Measurements from ENCODE around the gene FRMD4B. TPM values are rescaled to one million over a fixed set of nuclear protein-coding genes. Genes with fewer than 3 reads are reported as not detected.

FRMD4B gene
- total and polyA plus RNA-seq, 2 donors from 2014 or later, result 11.8 to 50.5 TPM

DNA sequence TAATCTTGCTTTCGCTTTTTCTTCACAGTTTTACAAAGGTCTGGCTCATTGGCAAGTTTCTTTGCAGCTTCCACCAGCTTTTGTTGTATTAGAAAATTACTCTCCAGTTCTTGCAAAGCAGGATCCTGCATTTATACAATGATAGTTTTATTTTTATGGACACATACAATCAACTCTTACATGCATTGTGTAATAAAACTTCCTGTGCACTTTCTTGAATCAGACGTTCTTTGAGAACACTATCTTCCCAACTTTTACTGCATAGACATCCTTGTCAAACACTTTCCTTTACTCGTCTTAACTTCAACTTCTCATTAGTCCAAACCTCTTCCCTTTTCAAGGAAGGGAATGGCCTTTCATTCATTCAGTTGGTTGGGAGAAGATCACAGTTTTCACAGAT, 192.1 kb downstream of the FRMD4B start:
- intact Hi-C loops (cut with DNase I), result no loop called here
- Histone ChIP-seq H3K9ac (ENCODE audit: low read length in 3 of 3) (no peak overlapping the region), H3K4me1 (ENCODE audit: control insufficient read depth in 2 of 3, insufficient read depth in 2 of 3, low read depth in 1 of 3, low read length in 3 of 3) (no peaks in the 10 kb centered on the region), H3K27ac (ENCODE audit: low read depth in 2 of 2, low read length in 2 of 2) (no peak overlapping the region), H3K9me3 (ENCODE audit: control insufficient read depth in 2 of 3, insufficient read depth in 1 of 3, low read length in 3 of 3) (no peaks in the 10 kb centered on the region), H3K4me3 (ENCODE audit: low read length in 3 of 3) (no peak overlapping the region), H3K27me3 (ENCODE audit: control insufficient read depth, insufficient read depth, low read length) (no peaks in the 10 kb centered on the region), H3K36me3 (ENCODE audit: control insufficient read depth in 2 of 3, insufficient read depth in 3 of 3, low read length in 3 of 3) (peaks cover 4 to 57% (median 34%) of the 10 kb centered on the region in 3 donors)
- FAIRE-seq (no peak), DNase-seq (no peak)
- TF ChIP-seq, protein P1, sequence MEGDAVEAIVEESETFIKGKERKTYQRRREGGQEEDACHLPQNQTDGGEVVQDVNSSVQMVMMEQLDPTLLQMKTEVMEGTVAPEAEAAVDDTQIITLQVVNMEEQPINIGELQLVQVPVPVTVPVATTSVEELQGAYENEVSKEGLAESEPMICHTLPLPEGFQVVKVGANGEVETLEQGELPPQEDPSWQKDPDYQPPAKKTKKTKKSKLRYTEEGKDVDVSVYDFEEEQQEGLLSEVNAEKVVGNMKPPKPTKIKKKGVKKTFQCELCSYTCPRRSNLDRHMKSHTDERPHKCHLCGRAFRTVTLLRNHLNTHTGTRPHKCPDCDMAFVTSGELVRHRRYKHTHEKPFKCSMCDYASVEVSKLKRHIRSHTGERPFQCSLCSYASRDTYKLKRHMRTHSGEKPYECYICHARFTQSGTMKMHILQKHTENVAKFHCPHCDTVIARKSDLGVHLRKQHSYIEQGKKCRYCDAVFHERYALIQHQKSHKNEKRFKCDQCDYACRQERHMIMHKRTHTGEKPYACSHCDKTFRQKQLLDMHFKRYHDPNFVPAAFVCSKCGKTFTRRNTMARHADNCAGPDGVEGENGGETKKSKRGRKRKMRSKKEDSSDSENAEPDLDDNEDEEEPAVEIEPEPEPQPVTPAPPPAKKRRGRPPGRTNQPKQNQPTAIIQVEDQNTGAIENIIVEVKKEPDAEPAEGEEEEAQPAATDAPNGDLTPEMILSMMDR (IDR thresholded peaks at IDR 0.05; ENCODE audit: borderline replicate concordance, extremely low read depth, insufficient read depth), result no peak

DNA sequence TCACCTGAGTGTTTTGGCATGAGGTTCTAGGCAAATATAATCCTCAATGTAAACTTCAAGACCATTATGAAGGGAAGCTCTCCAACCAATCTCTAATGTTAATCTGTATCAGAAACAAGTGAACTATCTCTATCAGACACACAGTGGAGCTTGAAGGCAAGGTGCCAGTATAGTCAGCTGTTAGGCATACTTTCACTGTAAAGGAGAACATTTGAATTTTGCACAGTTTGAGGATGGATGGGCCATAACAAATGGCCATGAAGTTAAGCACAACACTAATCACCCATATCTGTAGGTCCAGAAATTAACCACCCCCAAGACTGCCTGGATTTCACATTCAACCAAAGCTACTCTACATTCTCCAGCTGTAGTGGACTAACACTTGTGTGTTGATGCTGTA, 194.4 kb downstream of the FRMD4B start:
- no peak overlapping the region for H3K9ac ChIP-seq (ENCODE audit: low read length in 3 of 3)
- no peak overlapping the region for H3K27ac ChIP-seq (ENCODE audit: low read depth in 2 of 2, low read length in 2 of 2)
- DNase-seq, result no peak
- TF ChIP-seq, protein P1 (IDR thresholded peaks at IDR 0.05; ENCODE audit: borderline replicate concordance, extremely low read depth, insufficient read depth), result no peak
- no peak overlapping the region for H3K4me3 ChIP-seq (ENCODE audit: low read length in 3 of 3)
- H3K36me3 ChIP-seq (ENCODE audit: control insufficient read depth in 2 of 3, insufficient read depth in 3 of 3, low read length in 3 of 3), result peaks cover 2 to 73% (median 38%) of the 10 kb centered on the region in 3 donors
- no peaks in the 10 kb centered on the region for H3K27me3 ChIP-seq (ENCODE audit: control insufficient read depth, insufficient read depth, low read length)
- no peak for FAIRE-seq
- no peaks in the 10 kb centered on the region for H3K4me1 ChIP-seq (ENCODE audit: control insufficient read depth in 2 of 3, insufficient read depth in 2 of 3, low read depth in 1 of 3, low read length in 3 of 3)
- intact Hi-C loops (cut with DNase I), result no loop called here
- H3K9me3 ChIP-seq (ENCODE audit: control insufficient read depth in 2 of 3, insufficient read depth in 1 of 3, low read length in 3 of 3), result no peaks in the 10 kb centered on the region

DNA sequence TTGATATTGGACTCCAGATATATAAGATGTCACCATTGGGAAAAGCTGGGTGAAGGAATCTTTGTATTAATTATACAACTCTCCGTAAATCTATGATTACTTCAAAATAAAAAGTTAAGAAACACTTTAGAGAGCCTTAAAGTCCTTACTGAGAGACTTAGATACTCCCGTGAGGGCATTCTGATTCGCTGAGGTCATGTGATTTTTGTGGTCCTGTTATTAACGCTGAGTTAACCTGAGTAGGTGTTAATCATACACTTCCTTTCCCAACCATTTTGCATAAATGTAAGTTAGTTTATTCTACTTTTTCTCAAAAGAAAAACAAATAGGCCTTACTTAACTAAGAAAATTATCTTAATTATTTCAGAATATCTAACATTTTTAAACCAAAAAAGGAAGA, 196.4 kb downstream of the FRMD4B start:
- Histone ChIP-seq H3K9ac (ENCODE audit: low read length in 3 of 3) (no peak overlapping the region), H3K9me3 (ENCODE audit: control insufficient read depth in 2 of 3, insufficient read depth in 1 of 3, low read length in 3 of 3) (no peaks in the 10 kb centered on the region), H3K27me3 (ENCODE audit: control insufficient read depth, insufficient read depth, low read length) (no peaks in the 10 kb centered on the region), H3K4me3 (ENCODE audit: low read length in 3 of 3) (no peak overlapping the region), H3K4me1 (ENCODE audit: control insufficient read depth in 2 of 3, insufficient read depth in 2 of 3, low read depth in 1 of 3, low read length in 3 of 3) (no peaks in the 10 kb centered on the region), H3K36me3 (ENCODE audit: control insufficient read depth in 2 of 3, insufficient read depth in 3 of 3, low read length in 3 of 3) (peaks cover 2 to 69% (median 25%) of the 10 kb centered on the region in 3 donors), H3K27ac (ENCODE audit: low read depth in 2 of 2, low read length in 2 of 2) (no peak overlapping the region)
- FAIRE-seq (no peak), DNase-seq (no peak)
- intact Hi-C loops (cut with DNase I), result no loop called here
- TF ChIP-seq, protein P1 (IDR thresholded peaks at IDR 0.05; ENCODE audit: borderline replicate concordance, extremely low read depth, insufficient read depth), result no peak

DNA sequence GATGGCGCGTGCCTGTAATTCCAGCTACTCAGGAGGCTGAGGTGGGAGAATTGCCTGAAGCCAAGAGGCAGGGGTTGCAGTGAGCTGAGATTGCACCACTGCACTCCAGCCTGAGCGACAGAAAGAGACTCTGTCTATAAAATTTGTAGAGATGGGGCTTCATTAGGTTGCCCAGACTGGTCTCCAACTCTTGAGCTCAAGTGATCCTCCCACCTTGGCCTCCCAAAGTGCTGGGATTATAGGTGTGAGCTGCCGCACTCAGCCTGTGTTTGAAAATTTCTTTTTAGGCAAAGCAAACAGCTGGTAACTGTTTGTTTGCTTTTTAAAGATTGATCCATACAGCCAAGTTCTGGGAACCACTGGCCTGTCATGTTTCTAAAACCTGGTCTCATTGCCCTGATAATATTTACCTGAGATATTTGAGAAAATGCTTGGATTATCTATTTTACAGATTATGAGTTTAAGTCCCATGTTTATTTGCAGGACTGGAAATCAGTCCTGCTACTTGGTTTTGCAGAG, 199.3 kb downstream of the FRMD4B start:
- H3K27me3 ChIP-seq (ENCODE audit: control insufficient read depth, insufficient read depth, low read length), result no peaks in the 10 kb centered on the region
- intact Hi-C loops (cut with DNase I), result no loop called here
- H3K27ac ChIP-seq (ENCODE audit: low read depth in 2 of 2, low read length in 2 of 2), result no peak overlapping the region
- H3K36me3 ChIP-seq (ENCODE audit: control insufficient read depth in 2 of 3, insufficient read depth in 3 of 3, low read length in 3 of 3), result peaks cover 0 to 60% (median 21%) of the 10 kb centered on the region in 3 donors
- no peaks in the 10 kb centered on the region for H3K9me3 ChIP-seq (ENCODE audit: control insufficient read depth in 2 of 3, insufficient read depth in 1 of 3, low read length in 3 of 3)
- no peak overlapping the region for H3K4me3 ChIP-seq (ENCODE audit: low read length in 3 of 3)
- H3K4me1 ChIP-seq (ENCODE audit: control insufficient read depth in 2 of 3, insufficient read depth in 2 of 3, low read depth in 1 of 3, low read length in 3 of 3), result no peaks in the 10 kb centered on the region
- DNase-seq (no peak), FAIRE-seq (no peak)
- TF ChIP-seq, protein P1 (IDR thresholded peaks at IDR 0.05; ENCODE audit: borderline replicate concordance, extremely low read depth, insufficient read depth), result no peak
- no peak overlapping the region for H3K9ac ChIP-seq (ENCODE audit: low read length in 3 of 3)
